ENCODE measurements around the gene FMO5.

Gene FMO5, protein sequence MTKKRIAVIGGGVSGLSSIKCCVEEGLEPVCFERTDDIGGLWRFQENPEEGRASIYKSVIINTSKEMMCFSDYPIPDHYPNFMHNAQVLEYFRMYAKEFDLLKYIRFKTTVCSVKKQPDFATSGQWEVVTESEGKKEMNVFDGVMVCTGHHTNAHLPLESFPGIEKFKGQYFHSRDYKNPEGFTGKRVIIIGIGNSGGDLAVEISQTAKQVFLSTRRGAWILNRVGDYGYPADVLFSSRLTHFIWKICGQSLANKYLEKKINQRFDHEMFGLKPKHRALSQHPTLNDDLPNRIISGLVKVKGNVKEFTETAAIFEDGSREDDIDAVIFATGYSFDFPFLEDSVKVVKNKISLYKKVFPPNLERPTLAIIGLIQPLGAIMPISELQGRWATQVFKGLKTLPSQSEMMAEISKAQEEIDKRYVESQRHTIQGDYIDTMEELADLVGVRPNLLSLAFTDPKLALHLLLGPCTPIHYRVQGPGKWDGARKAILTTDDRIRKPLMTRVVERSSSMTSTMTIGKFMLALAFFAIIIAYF
- long read RNA-seq, result 0 reads

DNA sequence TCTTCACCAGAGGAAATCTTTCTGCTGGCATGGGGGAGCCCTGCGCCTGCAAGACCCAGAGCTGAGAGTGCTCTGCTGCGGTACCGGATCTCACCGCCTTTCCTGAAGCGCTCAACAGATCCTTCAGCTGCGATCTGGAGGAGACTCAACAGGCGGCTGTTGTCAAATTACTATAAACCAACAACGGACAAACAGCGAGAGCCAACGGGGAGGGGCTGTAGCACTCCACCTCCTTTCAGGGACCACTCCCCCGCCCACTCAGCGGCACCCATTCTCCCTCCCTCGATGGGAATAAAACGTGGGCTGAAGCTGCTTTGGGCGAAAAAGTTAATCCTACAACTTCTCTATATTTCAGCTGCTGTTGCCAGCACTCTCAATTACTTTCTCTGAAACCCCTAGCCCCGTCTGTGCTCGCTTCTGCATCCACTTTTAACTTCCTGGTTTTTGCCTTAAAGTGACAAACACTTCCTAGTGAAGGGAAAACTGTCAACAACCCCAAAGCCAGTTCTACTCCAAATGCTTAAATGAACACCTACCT is at the start of gene FMO5:
Gene FMO5 (minus strand): TSS at position 147 of the 538 bp plus-strand sequence. CDS start 310 bp downstream, outside the sequence.
- TF ChIP-seq GABPA (IDR thresholded peaks at IDR 0.05; ENCODE audit: low read depth) (no peak), SPI1 (IDR thresholded peaks at IDR 0.05; ENCODE audit: borderline replicate concordance, low read depth) (no peak; the same call in 1 of the 2 replicates), POLR2AphosphoS5 (IDR thresholded peaks at IDR 0.05; ENCODE audit: low read depth) (peak; percentile 50; the same call in 1 of the 2 replicates)
- TF ChIP-seq, protein P1, sequence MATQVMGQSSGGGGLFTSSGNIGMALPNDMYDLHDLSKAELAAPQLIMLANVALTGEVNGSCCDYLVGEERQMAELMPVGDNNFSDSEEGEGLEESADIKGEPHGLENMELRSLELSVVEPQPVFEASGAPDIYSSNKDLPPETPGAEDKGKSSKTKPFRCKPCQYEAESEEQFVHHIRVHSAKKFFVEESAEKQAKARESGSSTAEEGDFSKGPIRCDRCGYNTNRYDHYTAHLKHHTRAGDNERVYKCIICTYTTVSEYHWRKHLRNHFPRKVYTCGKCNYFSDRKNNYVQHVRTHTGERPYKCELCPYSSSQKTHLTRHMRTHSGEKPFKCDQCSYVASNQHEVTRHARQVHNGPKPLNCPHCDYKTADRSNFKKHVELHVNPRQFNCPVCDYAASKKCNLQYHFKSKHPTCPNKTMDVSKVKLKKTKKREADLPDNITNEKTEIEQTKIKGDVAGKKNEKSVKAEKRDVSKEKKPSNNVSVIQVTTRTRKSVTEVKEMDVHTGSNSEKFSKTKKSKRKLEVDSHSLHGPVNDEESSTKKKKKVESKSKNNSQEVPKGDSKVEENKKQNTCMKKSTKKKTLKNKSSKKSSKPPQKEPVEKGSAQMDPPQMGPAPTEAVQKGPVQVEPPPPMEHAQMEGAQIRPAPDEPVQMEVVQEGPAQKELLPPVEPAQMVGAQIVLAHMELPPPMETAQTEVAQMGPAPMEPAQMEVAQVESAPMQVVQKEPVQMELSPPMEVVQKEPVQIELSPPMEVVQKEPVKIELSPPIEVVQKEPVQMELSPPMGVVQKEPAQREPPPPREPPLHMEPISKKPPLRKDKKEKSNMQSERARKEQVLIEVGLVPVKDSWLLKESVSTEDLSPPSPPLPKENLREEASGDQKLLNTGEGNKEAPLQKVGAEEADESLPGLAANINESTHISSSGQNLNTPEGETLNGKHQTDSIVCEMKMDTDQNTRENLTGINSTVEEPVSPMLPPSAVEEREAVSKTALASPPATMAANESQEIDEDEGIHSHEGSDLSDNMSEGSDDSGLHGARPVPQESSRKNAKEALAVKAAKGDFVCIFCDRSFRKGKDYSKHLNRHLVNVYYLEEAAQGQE (IDR thresholded peaks at IDR 0.05; ENCODE audit: insufficient replicate concordance, low read depth), result peak; percentile 23
- Histone ChIP-seq H3K4me3 (replicated peaks; ENCODE audit: insufficient read depth, low read length) (peak within 1 kb of the TSS; percentile 58), H3K27me3 (ENCODE audit: insufficient read depth, poor library complexity, severe bottlenecking) (no peaks in the 10 kb centered on the region), H3K27ac (replicated peaks) (peak within 1 kb of the TSS; percentile 67)
- DNase-seq (ENCODE audit: low read depth in 1 of 2, low spot score in 1 of 2), result peak in 1 of 2 experiments; percentile 69

DNA sequence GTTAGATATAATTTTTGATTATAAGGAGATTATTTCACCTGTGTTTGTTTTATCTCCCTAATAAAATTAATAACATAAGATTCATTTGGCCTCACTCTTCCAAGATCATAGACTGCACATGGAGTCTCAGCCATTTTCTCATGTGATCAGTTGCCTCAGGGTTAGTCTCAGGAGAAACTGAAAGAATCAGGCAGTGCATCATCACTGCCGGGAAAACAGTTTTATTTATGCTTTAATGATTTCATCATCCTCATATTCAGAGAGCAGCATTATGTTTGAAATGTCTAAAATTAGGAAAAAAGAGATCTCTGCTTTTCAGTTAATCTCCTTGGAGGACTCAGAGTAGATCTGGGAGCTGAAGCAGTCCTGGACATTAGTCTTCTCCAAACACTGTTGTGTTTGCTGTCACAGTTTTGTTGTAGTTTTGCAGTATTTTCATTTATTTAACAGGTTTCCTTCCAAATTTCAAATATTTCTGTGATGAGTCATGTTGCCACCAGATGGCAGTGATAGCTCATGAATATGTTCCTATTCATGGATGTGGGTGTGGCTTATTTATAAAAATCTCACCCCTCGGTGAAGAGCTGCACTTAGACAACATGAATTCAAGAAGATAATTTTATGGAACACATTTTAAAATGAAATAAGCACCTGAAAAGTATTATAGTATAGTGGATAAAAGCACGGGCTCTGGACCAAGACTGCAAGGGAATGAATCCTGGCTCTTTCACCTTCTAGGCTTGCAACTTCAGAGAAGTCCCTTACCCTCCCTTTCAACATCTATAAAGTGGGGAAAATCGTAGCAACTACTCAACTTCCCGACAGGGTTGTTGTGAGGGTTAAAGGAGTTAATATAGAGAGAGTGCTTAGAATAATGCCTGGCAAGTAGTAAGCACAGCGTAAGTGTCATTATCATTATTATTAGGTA is 48.5 kb upstream of the FMO5 start:
- Histone ChIP-seq H3K27me3 (ENCODE audit: insufficient read depth, poor library complexity, severe bottlenecking) (no peaks in the 10 kb centered on the region), H3K27ac (replicated peaks) (no peak overlapping the region), H3K4me3 (replicated peaks; ENCODE audit: insufficient read depth, low read length) (no peak overlapping the region)
- TF ChIP-seq, protein P2, sequence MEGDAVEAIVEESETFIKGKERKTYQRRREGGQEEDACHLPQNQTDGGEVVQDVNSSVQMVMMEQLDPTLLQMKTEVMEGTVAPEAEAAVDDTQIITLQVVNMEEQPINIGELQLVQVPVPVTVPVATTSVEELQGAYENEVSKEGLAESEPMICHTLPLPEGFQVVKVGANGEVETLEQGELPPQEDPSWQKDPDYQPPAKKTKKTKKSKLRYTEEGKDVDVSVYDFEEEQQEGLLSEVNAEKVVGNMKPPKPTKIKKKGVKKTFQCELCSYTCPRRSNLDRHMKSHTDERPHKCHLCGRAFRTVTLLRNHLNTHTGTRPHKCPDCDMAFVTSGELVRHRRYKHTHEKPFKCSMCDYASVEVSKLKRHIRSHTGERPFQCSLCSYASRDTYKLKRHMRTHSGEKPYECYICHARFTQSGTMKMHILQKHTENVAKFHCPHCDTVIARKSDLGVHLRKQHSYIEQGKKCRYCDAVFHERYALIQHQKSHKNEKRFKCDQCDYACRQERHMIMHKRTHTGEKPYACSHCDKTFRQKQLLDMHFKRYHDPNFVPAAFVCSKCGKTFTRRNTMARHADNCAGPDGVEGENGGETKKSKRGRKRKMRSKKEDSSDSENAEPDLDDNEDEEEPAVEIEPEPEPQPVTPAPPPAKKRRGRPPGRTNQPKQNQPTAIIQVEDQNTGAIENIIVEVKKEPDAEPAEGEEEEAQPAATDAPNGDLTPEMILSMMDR (IDR thresholded peaks at IDR 0.05; ENCODE audit: insufficient read depth, low read length), result peak; percentile 41
- TF ChIP-seq, protein P1 (IDR thresholded peaks at IDR 0.05; ENCODE audit: insufficient replicate concordance, low read depth), result no peak
- peak; percentile 27 to 41 for DNase-seq (ENCODE audit: low read depth in 1 of 2, low spot score in 1 of 2)

DNA sequence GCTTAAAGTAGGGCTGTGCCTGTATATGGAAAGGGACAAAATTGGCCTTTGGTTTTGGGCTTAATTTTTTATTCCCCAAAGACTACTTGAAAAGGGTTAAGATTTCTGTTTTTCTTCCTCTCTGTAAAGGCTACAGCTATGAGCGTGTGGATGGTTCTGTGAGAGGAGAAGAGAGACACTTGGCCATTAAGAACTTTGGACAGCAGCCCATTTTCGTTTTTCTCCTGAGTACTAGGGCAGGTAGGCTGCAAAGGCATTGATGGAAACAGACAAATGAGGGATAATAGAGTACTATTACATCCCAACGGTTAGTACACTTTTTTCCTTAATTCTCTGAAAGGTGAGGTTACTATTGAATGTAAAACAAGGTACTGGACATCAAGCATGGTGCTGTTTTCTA is 46.9 kb upstream of the FMO5 start:
- H3K4me3 ChIP-seq (replicated peaks; ENCODE audit: insufficient read depth, low read length), result no peak overlapping the region
- TF ChIP-seq, protein P1 (IDR thresholded peaks at IDR 0.05; ENCODE audit: insufficient replicate concordance, low read depth), result peak; percentile 37
- no peak for TF ChIP-seq POLR2AphosphoS5 (IDR thresholded peaks at IDR 0.05; ENCODE audit: low read depth)
- DNase-seq (ENCODE audit: low read depth in 1 of 2, low spot score in 1 of 2), result no peak
- H3K27ac ChIP-seq (replicated peaks), result no peak overlapping the region
- H3K27me3 ChIP-seq (ENCODE audit: insufficient read depth, poor library complexity, severe bottlenecking), result no peaks in the 10 kb centered on the region
